Dedifferentiated amniotic fluid mesenchymal stem cell (primary cell): ENCODE data around the gene TXNRD1.
"Not testable (repeated sequence)": the region's sequence is repeated elsewhere in the genome, so short reads cannot be mapped to it uniquely, and the experiment has no call there.

Experiments
- DNase-seq: peaks from one replicate; pipeline ENCODE4 v3.0.0-alpha.2; 2016; ENCODE audit errors: extremely low spot score

TXNRD1 gene

DNA sequence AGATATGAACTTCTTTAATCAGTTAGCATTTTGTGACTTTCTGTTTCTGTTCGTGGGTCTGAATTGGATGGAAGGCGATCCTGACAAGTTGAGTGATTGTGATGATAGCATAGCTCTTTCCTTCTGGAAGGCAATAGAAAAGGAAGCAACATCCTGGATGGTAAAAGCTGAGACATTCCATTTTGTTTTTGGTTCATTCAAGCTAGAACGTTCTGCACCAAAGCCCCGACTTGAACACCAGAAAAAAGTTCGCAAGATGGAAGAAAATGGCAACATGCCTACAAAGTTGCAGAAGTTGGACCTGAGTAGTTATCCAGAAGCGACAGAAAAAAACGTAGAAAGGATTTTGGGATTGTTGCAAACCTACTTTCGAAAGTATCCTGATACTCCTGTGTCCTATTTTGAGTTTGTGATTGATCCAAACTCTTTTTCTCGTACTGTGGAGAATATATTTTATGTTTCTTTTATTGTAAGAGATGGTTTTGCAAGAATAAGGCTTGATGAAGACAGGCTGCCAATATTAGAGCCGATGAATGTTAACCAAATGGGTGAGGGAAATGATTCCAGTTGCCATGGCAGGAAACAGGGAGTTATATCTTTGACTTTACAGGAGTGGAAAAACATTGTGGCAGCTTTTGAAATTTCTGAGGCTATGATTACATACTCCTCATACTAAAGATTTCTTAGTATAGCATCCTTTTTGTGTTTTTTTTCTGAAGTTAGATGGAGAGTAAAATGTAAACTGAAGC is 88.9 kb downstream of the TXNRD1 start:
- DNase-seq, result no peak

- DNase-seq, result no peak
These were observed 89.8 kb downstream of the TXNRD1 start for GRCh38 chr12:104305349-104305748.

DNA sequence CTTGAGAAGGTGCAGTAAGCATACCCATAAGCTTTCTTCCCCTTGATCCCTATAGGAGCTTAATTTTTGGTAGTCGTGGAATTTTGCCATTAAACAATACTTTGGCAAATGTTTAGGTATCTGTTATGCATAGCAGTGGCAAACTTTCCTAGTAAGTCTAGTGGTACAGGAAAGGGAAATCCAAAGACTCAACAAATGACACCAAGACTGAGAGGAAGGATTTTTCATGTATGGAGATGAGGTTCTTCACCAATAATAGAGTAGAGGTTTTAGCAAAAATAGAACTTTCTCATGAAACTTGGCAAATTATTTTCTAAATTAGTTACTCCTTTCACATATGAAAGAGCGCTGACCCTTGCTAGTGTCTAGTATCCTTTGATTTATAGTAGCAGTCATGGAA is 90.8 kb downstream of the TXNRD1 start:
- DNase-seq, result no peak

DNA sequence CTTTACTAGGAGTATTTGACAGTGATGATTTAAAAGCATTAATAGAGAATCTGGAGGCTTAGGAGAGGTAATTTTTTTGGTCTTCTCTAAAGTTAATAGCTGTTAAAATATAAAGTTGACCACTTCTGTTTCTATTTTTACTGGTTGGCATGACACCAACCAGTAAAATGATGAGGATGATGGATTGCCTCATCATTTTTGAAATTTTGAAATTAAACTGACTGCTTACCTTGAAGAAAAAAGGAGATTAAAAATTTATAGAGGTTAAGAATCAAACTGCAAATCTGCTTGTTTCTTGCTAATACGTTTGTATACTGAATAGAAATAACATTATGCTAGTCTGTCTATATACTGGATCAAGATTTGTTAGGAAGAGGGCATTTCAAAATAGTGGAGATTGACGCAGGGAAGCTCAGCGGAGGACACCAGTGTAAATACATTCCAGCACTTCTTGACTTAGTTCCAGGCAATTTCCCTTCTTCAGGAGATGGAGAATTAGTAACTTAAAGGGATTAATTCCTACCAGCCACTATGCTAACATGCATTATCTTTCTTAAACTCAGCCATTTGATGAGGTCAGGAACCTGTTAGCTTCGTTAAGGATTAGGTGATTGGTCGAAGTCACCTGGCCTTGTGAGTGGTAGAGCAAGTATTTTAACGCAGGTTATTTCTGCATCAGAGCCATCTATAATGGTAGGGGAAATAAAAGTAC is 91.5 kb downstream of the TXNRD1 start:
- no peak for DNase-seq

GRCh38 chr12:104307655-104308000 is 92.0 kb downstream of the TXNRD1 start:
- no peak for DNase-seq

DNA sequence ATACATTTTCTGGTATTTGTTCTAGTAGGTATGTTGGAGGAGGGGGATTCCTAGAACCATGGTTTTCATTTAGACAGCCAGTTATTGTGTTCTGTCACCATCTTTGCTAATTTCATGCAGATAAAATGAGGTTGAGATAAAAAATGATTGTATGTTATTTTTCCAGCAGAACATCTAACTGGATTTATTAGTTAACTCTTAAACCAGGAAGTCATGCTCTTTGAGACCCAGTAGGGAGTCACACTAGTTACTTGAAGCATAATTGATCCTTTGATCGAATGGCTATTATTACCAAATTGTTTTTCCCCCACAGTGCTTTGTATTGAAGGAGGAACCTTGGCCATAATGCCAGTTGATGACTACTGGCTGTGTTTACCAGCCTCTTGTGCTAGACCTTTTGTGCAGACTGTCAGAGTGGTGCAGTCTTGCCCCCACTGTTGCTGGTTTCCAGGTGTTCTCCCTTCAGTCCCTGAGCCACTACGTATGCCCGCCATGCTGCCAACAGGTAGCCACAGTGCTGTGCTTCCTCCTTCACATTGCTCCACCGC is 93.9 kb downstream of the TXNRD1 start:
- DNase-seq, result no peak

DNA sequence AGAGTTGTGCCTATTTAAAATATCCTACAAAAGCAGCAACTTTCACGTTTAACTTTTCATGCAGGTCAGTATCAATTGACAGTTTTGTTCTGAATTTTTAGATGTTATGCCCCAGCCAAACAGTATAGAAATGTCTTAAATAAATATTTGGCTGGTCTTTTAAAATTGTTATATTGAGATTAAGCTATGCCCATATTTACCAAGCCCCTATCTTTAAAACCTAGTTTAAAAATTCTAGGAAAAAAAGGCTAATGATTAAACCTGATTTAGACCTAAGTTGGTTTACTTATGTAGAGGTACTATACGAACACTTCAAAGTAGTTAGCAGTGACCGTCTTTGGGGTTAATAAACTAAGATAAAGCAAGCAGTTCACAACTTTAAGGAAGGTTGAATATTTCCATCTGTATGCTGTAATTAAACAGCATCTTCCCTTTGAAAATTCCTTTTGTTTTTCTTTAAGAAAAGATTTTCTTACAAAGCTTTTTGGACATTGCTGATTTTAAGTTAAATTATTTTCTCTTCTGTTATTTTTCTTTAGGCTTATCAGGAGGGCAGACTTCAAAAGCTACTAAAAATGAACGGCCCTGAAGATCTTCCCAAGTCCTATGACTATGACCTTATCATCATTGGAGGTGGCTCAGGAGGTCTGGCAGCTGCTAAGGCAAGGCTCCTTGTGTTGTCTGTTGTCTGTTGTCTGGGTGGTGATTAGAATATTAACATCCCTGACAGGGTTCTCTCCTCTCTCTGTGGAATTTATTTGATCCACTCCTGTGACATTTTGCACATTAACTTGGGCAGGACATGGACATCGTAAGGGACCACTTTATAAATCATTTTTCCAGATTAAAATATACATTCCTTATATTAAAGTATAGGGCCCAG is 95.4 kb downstream of the TXNRD1 start:
- DNase-seq, result no peak

DNA sequence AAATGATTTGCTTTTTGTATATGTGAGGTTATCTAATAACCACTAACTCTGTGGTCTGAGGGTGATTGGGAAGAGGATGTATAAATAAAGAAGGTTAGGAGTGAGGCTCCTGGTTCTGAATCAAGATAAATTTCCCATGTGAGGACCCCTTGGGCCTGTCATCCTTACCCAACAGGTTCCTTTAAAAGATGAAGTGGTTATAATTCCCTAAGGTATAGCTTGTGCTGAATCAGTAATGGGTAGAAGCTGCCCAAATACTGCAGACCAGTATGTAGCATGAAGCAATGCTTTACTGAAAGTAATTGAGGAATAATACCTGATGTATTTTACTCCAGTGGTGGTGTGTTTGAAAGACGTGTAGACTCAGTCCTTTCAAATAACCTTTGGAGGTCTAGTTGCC is 96.6 kb downstream of the TXNRD1 start:
- no peak for DNase-seq

DNA sequence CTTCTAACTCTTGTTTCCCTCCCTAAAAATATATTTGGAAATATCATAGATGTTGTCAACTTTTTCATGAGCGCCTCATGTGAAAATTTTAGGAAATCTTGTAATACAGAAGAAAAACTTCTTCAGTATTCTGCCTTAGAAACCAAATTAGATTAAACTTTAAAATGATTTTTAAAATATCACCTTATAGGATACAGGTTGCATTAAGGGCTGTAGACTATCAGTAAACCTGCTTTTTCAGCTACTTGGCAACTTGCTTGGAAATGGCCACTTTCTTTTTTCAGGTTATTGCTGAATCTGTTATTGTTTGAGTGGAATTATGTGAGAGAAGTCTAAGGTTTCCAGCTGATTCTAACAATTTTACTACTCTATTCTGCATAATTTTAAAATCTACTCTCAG is 97.1 kb downstream of the TXNRD1 start:
- DNase-seq, result no peak

GRCh38 chr12:104313568-104314241 is 98.1 kb downstream of the TXNRD1 start:
- no peak for DNase-seq

- DNase-seq, result no peak
These were observed 98.6 kb downstream of the TXNRD1 start for GRCh38 chr12:104314242-104314614.

DNA sequence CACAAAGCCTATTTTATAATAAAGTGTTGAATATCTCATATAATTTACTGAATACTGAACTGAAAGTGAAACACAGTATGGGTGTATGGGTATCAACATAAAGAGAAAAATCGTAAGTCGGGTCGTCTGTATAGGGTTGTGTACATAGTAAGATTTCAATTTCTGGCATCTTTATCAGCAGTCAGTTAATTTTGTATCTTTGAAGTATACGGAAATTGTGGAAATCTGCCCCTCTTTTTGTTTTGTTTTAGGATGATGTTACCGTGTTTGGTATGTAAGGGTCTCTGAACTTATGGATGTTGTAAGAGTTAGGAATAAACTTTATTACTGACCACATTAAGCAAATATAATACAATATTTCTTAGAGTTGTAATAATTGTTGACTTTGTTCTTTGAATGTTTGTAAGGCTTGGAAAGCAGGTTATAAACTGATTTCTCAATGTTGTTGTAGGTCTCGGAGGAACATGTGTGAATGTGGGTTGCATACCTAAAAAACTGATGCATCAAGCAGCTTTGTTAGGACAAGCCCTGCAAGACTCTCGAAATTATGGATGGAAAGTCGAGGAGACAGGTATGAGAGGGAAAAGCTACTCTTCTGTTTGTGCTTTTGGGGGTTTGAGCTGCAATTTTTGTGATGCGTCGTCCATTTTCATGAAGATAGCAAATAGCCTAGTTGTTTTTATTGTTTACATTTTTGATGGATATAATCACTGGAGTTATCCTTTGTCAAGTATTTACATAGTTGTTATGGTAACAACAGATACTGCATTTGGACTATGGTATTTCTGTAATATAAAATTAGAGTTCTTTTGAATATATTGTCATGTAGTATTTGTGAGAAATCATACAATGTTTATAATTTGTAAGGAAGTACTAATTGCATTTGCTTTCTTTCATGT is 100.0 kb downstream of the TXNRD1 start:
- no peak for DNase-seq

DNA sequence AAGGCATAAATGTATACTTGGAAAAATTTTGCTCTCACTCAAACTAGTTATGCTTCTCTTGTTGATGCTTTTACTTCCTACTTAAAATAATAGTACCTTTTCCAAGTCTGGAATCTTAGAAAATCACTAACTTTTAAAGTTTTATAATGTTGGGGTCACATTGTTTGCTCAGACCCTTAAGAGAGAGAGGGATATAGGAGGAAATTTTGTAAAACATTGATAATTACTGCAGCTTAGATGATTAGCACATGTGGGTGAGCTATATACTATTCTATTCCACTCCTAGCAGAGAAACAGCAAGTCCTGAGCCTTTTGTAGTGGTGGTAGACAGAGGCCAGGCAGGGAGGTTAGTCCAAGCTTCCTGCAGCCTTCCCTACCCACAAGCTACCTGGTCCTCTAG is 101.4 kb downstream of the TXNRD1 start:
- no peak for DNase-seq

DNA sequence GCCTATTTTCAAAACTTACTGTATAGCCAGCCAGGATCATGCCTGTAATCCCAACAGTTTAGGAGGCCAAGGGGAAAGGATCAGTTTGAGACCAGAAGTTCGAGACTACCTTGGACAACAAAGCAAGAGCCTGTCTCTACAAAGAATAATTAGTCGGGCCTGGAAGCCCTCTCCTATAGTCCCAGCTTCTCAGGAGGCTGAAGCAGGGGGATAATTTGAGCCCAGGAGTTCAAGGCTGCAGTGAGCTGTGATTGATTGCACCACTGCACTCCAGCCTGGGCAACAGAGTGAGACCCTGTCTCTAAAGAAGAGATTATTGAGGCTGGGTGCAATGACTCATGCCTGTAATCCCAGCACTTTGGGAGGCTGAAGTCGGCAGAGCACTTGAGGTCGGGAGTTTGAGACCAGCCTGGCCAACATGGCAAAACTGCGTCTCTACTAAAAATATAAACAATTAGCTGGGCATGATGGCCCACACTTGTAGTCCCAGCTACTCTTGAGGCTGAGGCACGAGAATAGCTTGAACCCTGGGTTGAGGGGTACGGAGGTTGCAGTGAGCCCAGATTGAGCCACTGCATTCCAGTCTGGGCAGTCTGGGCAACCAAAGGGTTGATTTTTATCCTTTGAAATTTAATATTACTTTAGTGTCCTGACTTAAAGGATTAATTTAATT is 102.1 kb downstream of the TXNRD1 start:
- DNase-seq, result no peak

DNA sequence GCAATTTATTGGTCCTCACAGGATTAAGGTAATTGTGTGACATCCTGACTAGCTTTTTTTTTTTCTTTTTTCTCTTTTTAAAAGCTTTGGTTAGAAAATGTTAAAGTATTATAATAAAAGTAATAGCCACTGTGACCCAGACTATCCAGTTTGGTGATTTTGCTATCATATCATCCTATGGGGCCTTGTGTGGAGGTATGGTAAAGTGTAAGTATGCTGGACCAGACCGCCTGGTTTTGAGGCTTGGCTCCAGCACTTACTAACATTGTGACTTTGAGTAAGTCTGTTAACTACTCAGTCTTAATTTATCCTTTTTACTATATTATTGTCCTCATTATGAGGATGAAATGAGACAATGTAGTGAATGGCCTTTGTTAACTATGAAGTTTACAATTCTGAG is 103.4 kb downstream of the TXNRD1 start:
- DNase-seq, result no peak

DNA sequence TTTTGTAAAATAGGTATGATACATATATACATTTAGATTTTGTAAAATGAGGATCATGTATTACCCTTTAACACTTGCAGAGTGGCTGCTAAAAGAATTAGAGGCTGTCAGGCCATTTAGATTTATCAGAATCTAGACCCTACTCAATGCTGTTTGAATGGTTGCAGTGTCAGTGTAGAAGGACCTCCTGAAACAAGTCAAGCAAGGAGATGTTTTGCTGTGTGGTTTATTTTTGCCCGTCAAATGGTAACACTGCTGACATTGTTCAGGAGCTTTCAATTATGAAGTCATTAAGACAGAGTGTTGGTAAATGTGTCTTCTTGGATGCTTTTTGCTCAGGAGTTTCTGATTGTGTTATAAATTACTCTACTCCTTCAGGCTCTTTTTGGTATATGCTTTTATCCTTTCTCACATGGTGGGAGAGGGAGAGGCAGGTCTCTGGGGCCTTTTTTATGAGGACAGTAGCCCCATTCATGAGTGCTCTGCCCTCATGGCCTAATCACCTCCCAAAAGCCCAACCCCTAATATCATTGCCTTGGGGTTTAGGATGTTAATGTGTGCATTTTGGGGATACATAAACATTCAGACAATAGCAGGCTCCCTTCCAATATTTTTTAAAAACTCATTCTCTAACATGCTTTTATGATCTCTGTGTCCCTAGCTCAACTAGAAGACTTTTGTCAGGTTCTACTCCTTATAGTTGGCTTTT is 104.5 kb downstream of the TXNRD1 start:
- DNase-seq, result no peak

GRCh38 chr12:104320627-104321024 is 105.0 kb downstream of the TXNRD1 start:
- DNase-seq, result no peak

DNA sequence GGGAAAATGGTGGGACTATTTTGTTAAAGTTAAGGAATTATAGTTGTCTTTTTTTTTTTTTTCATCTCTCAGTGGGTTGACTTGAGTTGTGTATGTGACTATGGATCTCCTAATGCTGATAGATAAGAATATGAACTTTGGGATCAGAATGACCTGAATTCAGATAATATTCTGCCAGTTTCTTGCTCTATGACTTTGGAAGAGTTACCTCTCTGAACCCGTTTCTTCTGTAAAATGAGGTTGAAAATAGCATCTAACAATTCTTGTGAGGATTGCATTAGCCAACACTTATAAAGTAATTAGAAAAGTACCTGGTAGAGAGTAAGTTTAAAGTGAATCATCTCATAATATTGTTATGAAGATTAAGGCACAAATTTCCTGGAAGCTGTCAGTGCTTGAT is 106.4 kb downstream of the TXNRD1 start:
- no peak for DNase-seq

DNA sequence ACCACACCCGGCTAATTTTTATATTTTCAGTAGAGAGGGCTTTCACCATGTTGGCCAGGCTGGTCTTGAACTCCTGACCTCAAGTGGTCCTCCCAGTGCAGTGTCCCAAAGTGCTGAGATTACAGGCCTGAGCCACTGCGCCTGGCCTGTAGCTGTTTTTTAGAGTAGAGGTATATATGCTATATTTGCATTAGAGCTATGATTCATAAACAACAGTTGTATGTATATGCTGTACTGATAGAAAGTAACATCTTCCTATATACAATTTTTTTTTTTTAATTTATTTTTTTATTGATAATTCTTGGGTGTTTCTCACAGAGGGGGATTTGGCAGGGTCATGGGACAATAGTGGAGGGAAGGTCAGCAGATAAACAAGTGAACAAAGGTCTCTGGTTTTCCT is 107.0 kb downstream of the TXNRD1 start:
- not testable (repeated sequence) for DNase-seq

GRCh38 chr12:104323899-104324298 is 108.3 kb downstream of the TXNRD1 start:
- DNase-seq, result no peak
